Myocyte (in vitro differentiated cells): ENCODE results near the gene VEPH1. TPM values are rescaled to one million over a fixed set of nuclear protein-coding genes. Genes with fewer than 3 reads are reported as not detected.

ENCODE experiments used
- DNase-seq: peaks from one replicate; pipeline ENCODE4 v3.0.0-alpha.2; 2012; ENCODE audit warnings: low read depth
- total RNA-seq: library from RNA; depleted of rRNA; stranded (reverse); fragments of >200 nt; gene quantifications from 2 replicates; pipeline ENCODE4 v1.2.3, GENCODE V29; 2014

VEPH1 gene
- total RNA-seq, 1 donor from 2014 or later, result 17.0 TPM

DNA sequence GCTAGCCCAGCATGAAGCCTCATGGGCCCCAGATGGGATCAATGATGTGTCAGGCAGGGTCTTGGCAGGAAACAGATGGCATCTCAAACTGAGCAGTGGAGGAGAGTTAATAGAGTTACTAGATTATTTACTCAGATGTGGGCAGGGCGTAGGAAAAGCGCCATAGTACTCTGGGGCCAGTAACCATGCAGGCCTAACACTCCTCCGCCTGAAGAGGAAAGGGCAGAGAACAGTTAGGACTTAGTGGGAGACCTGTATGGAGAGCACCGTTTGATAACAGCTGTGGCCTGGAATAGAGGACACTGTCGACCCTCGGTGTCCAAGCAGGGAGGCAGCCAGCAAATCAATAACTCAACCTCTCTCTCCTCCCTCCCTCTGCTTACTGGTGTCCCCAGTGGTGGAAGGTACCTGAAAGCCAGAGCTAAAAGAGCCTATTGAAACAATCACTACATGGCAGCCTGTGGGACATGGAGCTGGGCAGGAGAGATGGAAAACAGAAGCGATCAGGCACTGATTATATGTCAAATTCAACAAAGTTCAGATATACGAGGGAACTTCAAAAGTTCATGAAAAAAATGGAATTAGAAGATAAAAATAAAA, 231.8 kb downstream of the VEPH1 start:
- DNase-seq, result no peak

- DNase-seq, result no peak
Observed at GRCh38 chr3:157268026-157268425, 235.2 kb downstream of the VEPH1 start.

DNA sequence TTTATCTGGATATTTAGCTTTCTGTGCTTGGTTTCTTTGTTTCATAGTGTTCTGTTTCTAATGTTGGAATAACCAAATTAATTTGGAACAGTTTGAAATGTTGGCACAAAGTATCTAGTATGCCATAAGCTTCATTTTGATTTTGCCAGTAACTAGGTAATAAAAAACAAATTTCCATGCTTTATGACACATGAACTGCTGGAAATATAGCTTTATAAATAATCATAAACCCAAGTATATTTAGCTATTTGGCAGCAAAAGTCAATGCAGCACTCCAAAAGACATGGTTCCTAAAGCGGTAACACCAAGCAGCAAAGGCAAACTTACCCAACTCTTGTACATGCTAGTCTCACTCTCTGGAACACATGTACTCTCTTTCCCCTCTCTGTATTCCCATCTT, 237.3 kb downstream of the VEPH1 start:
- DNase-seq, result no peak

- no peak for DNase-seq
Observed at GRCh38 chr3:157263027-157263426, 240.2 kb downstream of the VEPH1 start.

DNA sequence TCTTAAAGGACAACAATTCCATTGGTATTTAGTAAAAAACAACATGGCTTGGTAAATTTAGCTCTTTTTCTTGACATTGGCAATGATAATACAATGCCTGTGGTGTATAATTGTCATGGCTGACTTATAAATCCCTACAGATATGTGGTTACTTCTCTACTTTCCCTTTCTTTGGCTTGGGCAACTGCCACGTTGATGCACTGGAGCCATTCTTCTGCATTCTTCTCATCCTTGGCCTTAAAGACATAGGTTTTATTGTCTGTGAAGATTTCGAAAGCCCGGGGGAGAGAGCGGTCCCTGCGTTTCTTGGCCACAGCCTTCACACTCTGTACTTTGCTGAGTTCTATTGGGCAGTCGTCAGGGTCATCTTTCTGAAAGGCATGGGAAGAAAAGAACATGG, 242.2 kb downstream of the VEPH1 start:
- DNase-seq, result no peak

DNA sequence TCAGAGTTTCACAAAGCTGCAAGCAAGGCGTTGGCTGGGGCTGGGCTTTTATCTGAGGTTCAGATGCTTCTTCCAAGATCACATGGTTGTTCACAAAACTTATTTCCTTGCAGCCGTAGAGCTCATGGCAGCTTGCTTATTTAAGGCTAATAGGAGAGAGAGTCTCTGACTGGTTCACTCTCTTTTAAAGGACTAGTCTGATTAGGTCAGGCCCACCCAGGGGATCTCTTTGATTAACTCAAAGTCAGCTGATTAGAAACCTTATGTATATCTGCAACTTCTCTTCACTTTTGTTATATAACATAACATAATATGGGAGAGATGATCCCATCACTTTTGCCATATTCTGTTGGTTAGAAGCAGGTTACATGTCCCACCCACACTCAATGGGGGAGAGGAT, 243.4 kb downstream of the VEPH1 start:
- DNase-seq, result no peak

DNA sequence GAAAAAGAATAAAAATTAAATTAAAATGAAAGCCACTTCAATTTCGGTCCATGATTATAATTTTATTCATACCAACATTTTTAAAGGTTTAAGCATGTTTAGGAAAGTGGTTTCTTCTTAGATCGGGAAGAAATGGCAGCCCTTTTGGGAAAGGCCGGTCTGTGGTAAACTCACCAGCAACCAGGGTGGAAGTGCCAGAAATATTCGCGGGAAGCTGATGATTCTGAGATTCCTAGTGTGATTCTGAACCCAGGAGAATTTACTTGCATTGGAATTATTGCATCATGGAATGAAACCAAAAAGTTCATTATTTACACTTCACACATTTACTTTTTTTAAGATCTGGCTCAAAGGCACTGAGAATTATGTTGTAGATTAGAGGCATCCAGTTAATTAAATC, 246.1 kb downstream of the VEPH1 start:
- peak; percentile 32 for DNase-seq

DNA sequence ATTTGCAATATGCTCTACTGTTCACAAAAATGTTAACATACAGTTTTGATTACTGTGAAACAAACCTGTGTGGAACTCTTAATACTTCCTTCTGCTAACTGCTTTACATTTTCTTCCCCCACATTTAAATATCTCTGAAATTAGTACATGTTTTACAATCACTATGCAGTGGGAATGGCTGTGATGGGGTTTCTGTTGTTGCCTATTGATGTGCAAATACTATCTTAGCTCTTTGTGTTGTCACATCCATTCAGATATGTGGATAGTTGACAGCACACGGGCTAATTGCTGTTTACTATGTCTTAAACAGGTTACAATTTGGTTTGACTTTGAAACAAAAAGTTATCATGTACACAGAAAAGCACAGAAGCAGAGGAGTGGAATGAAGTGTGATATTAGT, 247.4 kb downstream of the VEPH1 start:
- no peak for DNase-seq

- DNase-seq, result no peak
Observed at GRCh38 chr3:157251685-157252084, 251.5 kb downstream of the VEPH1 start.

DNA sequence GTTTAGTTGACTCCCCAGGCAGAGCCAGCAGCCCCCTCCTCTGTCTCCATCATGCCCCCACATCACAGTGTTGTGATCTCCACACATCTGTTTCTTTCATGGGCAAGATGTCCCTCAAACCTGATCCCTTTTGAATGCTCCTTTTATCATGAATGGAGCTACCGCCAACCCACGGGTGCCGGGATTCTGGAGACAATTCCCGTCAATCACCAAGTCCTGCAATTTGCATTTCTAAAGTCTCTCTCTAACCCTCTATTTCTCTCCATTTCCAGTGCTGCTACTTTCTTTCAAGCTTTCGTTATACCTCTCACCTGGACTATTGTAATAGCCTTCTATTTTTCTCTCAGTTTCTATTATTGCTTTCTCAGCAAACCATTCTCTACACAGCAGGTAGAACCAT, 253.6 kb downstream of the VEPH1 start:
- DNase-seq, result no peak

- DNase-seq, result peak; percentile 97
Observed at GRCh38 chr3:157248590-157249422, 254.4 kb downstream of the VEPH1 start.

- DNase-seq, result no peak
Observed at GRCh38 chr3:157247391-157247790, 255.8 kb downstream of the VEPH1 start.

GRCh38 chr3:157242836-157243235, 260.4 kb downstream of the VEPH1 start:
- DNase-seq, result no peak

DNA sequence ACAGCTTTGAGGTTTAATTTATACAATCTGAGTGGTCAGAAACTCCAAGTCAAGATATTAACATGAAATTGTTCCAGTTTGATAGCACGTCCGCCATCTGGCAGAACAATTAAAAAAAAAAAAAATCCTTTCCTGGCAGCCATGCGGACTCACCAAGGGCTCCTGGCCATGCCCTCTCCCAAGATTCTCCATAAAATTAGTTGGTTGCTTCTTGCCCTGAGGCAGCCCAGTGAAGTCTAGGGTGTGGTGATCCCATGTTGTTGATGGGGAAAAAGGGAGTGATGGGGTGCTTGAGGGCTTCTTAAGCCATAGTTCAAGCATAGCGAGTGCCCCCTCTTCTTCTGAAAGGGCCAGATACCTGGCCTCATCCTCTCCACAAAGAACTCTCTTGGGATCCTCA, 261.6 kb downstream of the VEPH1 start:
- no peak for DNase-seq

DNA sequence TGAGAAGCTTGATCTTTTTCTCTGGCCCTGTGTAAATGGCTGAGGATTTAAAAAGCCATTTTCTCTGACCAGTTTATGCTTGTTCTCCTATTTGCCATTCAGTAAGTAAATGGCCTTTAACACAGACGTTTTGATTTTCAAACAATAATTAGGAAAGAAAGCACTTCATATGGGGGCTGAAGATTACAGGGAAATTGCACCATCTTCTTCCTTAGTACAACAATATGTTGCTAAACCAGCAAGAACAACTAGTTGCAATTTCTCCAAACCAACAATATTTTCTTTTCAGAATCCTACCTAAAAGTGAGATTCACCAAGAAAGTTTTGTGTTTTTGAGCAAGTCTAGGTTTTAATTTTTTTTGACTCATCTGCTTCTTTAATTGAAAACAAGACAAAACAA, 262.8 kb downstream of the VEPH1 start:
- no peak for DNase-seq

DNA sequence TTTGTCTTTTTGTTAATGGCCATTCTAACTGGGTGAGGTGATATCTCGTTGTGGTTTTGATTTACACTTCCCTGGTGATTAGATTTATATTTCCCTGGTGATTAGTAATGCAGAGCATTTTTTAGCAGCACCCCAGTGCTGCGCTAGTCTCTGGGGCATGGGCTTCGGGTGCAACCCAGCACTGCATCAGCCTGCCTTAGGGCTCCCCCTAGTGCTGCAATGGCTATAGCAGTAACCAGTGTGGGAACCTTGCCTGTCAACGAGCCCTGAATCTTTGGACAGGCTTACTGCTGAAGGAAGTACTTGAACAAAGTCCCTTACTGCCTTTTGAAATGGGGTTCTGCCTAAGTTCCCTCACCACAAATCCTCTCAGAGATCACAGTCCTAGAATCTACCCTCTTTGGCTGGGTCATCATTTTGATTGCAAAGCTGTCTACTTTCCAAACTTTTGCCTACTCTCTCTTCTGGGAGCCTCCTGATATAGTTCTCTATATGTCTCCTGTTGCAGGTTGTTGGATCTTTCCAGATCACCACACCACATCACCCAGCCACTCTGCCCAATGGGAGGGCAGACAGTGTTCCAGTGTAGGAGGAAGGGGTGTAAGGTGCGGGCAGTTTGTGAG, 264.0 kb downstream of the VEPH1 start:
- peak; percentile 63 for DNase-seq

DNA sequence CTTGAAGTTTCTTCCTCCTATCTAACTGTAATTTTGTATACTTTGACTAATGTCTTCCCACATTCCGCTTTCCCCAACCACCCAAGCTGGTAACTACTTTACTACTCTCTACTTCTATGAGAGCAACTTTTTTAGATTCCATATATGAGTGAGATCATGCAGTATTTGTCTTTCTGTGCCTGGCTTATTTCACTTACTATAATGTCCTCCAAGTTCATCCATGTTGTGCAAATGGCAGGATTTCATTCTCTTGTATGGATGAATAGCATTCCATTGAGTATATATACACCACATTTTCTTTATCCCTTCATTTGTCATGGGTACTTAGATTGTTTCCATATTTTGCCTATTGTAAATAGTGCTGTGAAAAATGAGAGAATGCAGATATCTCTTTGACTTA, 264.8 kb downstream of the VEPH1 start:
- no peak for DNase-seq

DNA sequence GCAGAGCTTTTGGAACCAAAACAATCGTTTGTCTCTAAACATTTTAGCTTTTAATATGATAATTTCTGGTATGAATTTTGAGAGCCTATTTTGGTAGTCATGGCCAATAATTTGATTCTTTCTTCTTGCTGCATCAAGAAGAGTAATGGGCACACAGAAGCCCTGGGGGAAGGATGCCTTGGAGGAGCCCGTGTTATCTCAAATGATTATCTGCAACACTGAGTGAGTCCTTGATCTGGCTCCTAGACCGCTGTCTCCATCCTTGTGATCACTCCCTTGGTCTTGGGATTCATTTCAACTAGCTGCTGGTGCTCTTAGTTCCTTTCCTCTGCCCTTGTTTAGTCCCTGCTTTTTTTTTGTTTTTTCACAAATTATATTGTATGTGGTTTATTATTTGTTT, 265.3 kb downstream of the VEPH1 start:
- DNase-seq, result no peak

- DNase-seq, result no peak
Observed at GRCh38 chr3:157235291-157235690, 267.9 kb downstream of the VEPH1 start.

DNA sequence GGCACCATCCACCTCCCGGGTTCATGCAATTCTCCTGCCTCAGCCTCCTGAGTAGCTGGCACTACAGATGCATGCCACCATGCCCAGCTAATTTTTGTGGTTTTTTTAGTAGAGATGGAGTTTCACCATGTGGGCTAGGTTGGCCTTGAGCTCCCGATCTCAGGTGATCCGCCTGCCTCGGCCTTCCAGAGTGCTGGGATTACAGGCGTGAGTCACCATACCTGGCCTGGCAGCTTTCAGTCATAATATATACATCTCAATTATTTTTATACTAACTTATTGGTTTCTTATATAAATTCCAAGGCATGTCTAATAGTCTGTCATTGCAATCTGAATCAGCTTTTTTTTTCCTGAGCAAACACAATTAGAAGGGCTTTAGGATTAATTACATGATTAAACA, 269.3 kb downstream of the VEPH1 start:
- no peak for DNase-seq

DNA sequence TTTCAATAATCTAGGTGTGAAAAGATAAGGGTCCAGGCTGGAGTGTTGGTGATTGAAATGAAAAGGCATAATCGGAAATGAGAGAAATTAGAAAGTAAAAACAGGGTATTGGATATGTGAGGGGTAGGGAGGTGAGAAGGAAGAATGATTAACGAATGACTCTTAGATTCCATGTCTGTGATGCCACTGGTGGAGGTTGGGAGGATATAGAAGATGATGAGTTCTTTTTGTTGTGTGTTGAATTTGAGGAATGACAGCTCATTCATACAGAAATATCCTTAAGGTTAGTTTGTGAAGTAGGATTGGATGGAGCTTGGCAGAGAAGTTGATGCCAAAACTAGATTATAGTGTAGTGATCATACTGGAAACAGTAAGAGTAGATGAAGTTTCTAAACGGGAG, 271.1 kb downstream of the VEPH1 start:
- no peak for DNase-seq

DNA sequence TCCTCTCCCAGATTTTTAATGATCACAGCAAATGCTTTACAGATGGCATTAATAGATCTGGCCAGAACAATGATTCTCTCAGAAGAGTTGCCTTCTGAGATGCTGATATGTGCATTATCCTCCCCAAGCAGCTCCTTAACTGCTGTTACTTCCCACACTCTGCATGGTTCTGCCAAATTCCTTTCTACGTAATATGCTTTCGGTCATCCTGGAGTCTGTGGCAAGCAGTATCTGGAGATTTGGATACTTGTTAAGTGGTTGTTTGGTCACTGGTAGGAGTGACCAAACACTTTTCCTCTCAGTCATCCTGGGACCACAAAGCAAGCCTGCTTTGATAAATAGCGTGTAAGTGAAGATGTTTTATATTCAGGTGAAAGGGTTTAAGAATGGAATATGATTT, 272.1 kb downstream of the VEPH1 start:
- peak; percentile 14 for DNase-seq
